Testis (tissue), 2 donors: ENCODE measurements around the gene ARPC1A.

Experiments used
- POLR2A ChIP-seq: fragments of 450-650 bp; IDR thresholded peaks from one replicate; pipeline ENCODE4 v1.6.1; 2017; ENCODE audit warnings: antibody characterized with exemption, mild to moderate bottlenecking, moderate library complexity
- TF ChIP-seq, protein P1 (sequence below), 3 experiments: fragments of 450-650 bp in 2 of 3; fragments of 200-600 bp in 1 of 3; sonication (generic) in 1 of 3; IDR thresholded peaks; one replicate each; pipeline ENCODE4 v1.5.1; 2016 to 2019; ENCODE audit warnings: antibody characterized with exemption in 3 of 3, mild to moderate bottlenecking in 2 of 3, moderate library complexity in 1 of 3

- TF ChIP-seq, protein P1, sequence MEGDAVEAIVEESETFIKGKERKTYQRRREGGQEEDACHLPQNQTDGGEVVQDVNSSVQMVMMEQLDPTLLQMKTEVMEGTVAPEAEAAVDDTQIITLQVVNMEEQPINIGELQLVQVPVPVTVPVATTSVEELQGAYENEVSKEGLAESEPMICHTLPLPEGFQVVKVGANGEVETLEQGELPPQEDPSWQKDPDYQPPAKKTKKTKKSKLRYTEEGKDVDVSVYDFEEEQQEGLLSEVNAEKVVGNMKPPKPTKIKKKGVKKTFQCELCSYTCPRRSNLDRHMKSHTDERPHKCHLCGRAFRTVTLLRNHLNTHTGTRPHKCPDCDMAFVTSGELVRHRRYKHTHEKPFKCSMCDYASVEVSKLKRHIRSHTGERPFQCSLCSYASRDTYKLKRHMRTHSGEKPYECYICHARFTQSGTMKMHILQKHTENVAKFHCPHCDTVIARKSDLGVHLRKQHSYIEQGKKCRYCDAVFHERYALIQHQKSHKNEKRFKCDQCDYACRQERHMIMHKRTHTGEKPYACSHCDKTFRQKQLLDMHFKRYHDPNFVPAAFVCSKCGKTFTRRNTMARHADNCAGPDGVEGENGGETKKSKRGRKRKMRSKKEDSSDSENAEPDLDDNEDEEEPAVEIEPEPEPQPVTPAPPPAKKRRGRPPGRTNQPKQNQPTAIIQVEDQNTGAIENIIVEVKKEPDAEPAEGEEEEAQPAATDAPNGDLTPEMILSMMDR (IDR thresholded peaks at IDR 0.05), result no peak
- TF ChIP-seq POLR2A, result no peak
These were observed 73.9 kb downstream of the ARPC1A start for GRCh38 chr7:99399597-99399996.
